ENCODE data around the gene RIMBP2.

- TF ChIP-seq CTCF (IDR thresholded peaks at IDR 0.05; ENCODE audit: borderline replicate concordance, extremely low read depth, low read length, poor library complexity, severe bottlenecking), result no peak
- no peak for TF ChIP-seq EZH2 (IDR thresholded peaks at IDR 0.05; ENCODE audit: borderline replicate concordance, low read depth, low read length, severe bottlenecking)
Measured at GRCh38 chr12:130583800-130584199, 132.3 kb downstream of the RIMBP2 start.
